Measurements from ENCODE around the gene PGAP6.
A peak's percentile ranks its signal among the peaks of the same experiment; 100 is the strongest.

- TF ChIP-seq EZH2 (IDR thresholded peaks at IDR 0.05; ENCODE audit: borderline replicate concordance, low read length), result no peak
- peak; percentile 88 to 96 for TF ChIP-seq CTCF (conservative IDR thresholded peaks at IDR 0.05 in 1 of 2, IDR thresholded peaks at IDR 0.05 in 1 of 2; ENCODE audit: extremely low read depth in 1 of 2, insufficient read depth in 1 of 2, low read depth in 1 of 2, low read length in 2 of 2)
Observed at GRCh38 chr16:361872-362701, 19.7 kb downstream of the PGAP6 start.
